ENCODE results near the gene SEPTIN1.

- TF ChIP-seq, protein P1, sequence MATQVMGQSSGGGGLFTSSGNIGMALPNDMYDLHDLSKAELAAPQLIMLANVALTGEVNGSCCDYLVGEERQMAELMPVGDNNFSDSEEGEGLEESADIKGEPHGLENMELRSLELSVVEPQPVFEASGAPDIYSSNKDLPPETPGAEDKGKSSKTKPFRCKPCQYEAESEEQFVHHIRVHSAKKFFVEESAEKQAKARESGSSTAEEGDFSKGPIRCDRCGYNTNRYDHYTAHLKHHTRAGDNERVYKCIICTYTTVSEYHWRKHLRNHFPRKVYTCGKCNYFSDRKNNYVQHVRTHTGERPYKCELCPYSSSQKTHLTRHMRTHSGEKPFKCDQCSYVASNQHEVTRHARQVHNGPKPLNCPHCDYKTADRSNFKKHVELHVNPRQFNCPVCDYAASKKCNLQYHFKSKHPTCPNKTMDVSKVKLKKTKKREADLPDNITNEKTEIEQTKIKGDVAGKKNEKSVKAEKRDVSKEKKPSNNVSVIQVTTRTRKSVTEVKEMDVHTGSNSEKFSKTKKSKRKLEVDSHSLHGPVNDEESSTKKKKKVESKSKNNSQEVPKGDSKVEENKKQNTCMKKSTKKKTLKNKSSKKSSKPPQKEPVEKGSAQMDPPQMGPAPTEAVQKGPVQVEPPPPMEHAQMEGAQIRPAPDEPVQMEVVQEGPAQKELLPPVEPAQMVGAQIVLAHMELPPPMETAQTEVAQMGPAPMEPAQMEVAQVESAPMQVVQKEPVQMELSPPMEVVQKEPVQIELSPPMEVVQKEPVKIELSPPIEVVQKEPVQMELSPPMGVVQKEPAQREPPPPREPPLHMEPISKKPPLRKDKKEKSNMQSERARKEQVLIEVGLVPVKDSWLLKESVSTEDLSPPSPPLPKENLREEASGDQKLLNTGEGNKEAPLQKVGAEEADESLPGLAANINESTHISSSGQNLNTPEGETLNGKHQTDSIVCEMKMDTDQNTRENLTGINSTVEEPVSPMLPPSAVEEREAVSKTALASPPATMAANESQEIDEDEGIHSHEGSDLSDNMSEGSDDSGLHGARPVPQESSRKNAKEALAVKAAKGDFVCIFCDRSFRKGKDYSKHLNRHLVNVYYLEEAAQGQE (IDR thresholded peaks at IDR 0.05; ENCODE audit: low read depth, low read length), result no peak
- TF ChIP-seq, protein P2, sequence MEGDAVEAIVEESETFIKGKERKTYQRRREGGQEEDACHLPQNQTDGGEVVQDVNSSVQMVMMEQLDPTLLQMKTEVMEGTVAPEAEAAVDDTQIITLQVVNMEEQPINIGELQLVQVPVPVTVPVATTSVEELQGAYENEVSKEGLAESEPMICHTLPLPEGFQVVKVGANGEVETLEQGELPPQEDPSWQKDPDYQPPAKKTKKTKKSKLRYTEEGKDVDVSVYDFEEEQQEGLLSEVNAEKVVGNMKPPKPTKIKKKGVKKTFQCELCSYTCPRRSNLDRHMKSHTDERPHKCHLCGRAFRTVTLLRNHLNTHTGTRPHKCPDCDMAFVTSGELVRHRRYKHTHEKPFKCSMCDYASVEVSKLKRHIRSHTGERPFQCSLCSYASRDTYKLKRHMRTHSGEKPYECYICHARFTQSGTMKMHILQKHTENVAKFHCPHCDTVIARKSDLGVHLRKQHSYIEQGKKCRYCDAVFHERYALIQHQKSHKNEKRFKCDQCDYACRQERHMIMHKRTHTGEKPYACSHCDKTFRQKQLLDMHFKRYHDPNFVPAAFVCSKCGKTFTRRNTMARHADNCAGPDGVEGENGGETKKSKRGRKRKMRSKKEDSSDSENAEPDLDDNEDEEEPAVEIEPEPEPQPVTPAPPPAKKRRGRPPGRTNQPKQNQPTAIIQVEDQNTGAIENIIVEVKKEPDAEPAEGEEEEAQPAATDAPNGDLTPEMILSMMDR (IDR thresholded peaks at IDR 0.05), result no peak
- no peak for TF ChIP-seq RAD21 (IDR thresholded peaks at IDR 0.05; ENCODE audit: low read length)
- TF ChIP-seq YY1 (IDR thresholded peaks at IDR 0.05; ENCODE audit: low read depth), result no peak
- no peak for TF ChIP-seq EZH2phosphoT487 (IDR thresholded peaks at IDR 0.05; ENCODE audit: borderline replicate concordance, low read depth)
- TF ChIP-seq TAF1 (IDR thresholded peaks at IDR 0.05; ENCODE audit: borderline replicate concordance, low read depth, low read length), result no peak
- TF ChIP-seq ELF1 (IDR thresholded peaks at IDR 0.05), result no peak
- no peak for TF ChIP-seq JUND (IDR thresholded peaks at IDR 0.05)
- TF ChIP-seq POLR2AphosphoS5 (IDR thresholded peaks at IDR 0.05; ENCODE audit: low read depth, low read length), result no peak
- TF ChIP-seq USF1 (IDR thresholded peaks at IDR 0.05; ENCODE audit: borderline replicate concordance, low read depth), result no peak
- no peak for TF ChIP-seq GABPA (IDR thresholded peaks at IDR 0.05; ENCODE audit: low read depth)
- no peak for TF ChIP-seq NFIC (IDR thresholded peaks at IDR 0.05; ENCODE audit: borderline replicate concordance)
- no peak for TF ChIP-seq NRF1 (IDR thresholded peaks at IDR 0.05; ENCODE audit: low read depth, low read length)
Measured at GRCh38 chr16:30366511-30366910, 15.8 kb downstream of the SEPTIN1 start.

Measured in SK-N-SH (cell line).